KMS-11 (cell line): ENCODE data around the gene KLK10.

ENCODE experiments used
- H2AFZ ChIP-seq: fragments of 200-600 bp; sonication (generic); 2 replicates; pipeline ENCODE4 v1.6.1; 2016; ENCODE audit warnings: antibody characterized with exemption, mixed run types, low read depth
- H3K27ac ChIP-seq: fragments of 200-600 bp; sonication (generic); 2 replicates; pipeline ENCODE4 v1.6.1; 2016; ENCODE audit warnings: mild to moderate bottlenecking, mixed run types
- H3K27me3 ChIP-seq: fragments of 200-600 bp; sonication (generic); 2 replicates; pipeline ENCODE4 v1.6.1; 2017; ENCODE audit warnings: mild to moderate bottlenecking, low read depth, mixed run types, moderate library complexity; ENCODE audit not compliant: insufficient read depth
- H3K36me3 ChIP-seq: fragments of 200-600 bp; sonication (generic); 2 replicates; pipeline ENCODE4 v1.6.1; 2017; ENCODE audit warnings: mild to moderate bottlenecking, mixed run types; ENCODE audit not compliant: insufficient read depth
- H3K4me1 ChIP-seq: fragments of 200-600 bp; sonication (generic); 2 replicates; pipeline ENCODE4 v1.6.1; 2016; ENCODE audit warnings: mild to moderate bottlenecking, low read depth, mixed run types; ENCODE audit not compliant: poor library complexity, severe bottlenecking
- H3K4me2 ChIP-seq: fragments of 200-600 bp; sonication (generic); 2 replicates; pipeline ENCODE4 v1.7.0; 2016; ENCODE audit warnings: mild to moderate bottlenecking, mixed run types
- H3K4me3 ChIP-seq: fragments of 200-600 bp; sonication (generic); IDR thresholded peaks from 2 replicates; pipeline ENCODE4 v1.6.1; 2017; ENCODE audit warnings: low read depth, low read length, mixed read lengths; ENCODE audit not compliant: insufficient read depth
- H3K79me2 ChIP-seq: fragments of 200-600 bp; sonication (generic); 2 replicates; pipeline ENCODE4 v1.6.1; 2016; ENCODE audit warnings: low read depth, mixed run types; ENCODE audit not compliant: insufficient read depth
- H3K9ac ChIP-seq: fragments of 200-600 bp; sonication (generic); 2 replicates; pipeline ENCODE4 v1.6.1; 2016; ENCODE audit warnings: mild to moderate bottlenecking, mixed run types
- H4K20me1 ChIP-seq: fragments of 200-600 bp; sonication (generic); 2 replicates; pipeline ENCODE4 v1.6.1; 2016; ENCODE audit warnings: mild to moderate bottlenecking, mixed run types; ENCODE audit not compliant: insufficient read depth
- CTCF ChIP-seq: fragments of 200-600 bp; sonication (generic); conservative IDR thresholded peaks from 2 replicates; pipeline ENCODE4 v1.6.1; 2017; ENCODE audit warnings: low read depth, mild to moderate bottlenecking, antibody characterized with exemption, low read length, moderate library complexity, mixed read lengths

KLK10 gene

GRCh38 chr19:51055866-51056265 is 36.4 kb upstream of the KLK10 start:
- Histone ChIP-seq H3K27ac (no peak overlapping the region), H3K9ac (no peak overlapping the region), H3K36me3 (no peaks in the 10 kb centered on the region), H3K4me3 (no peak overlapping the region), H3K4me2 (no peak overlapping the region), H2AFZ (no peak overlapping the region), H3K79me2 (no peaks in the 10 kb centered on the region), H3K27me3 (no peaks in the 10 kb centered on the region; the same call in 1 of the 2 replicates), H4K20me1 (no peaks in the 10 kb centered on the region), H3K4me1 (no peaks in the 10 kb centered on the region)
- TF ChIP-seq CTCF = no peak

GRCh38 chr19:51047031-51047335 is 27.5 kb upstream of the KLK10 start:
- no peaks in the 10 kb centered on the region for H3K4me1 ChIP-seq
- no peak overlapping the region for H3K27ac ChIP-seq
- no peaks in the 10 kb centered on the region for H3K79me2 ChIP-seq
- no peak for TF ChIP-seq CTCF
- no peak overlapping the region for H2AFZ ChIP-seq
- no peak overlapping the region for H3K4me2 ChIP-seq
- no peaks in the 10 kb centered on the region for H4K20me1 ChIP-seq
- H3K9ac ChIP-seq = no peak overlapping the region
- H3K4me3 ChIP-seq = no peak overlapping the region
- no peaks in the 10 kb centered on the region; the same call in 1 of the 2 replicates for H3K27me3 ChIP-seq
- no peaks in the 10 kb centered on the region for H3K36me3 ChIP-seq

GRCh38 chr19:51044327-51044726 is 24.8 kb upstream of the KLK10 start:
- H3K27me3 ChIP-seq = no peaks in the 10 kb centered on the region; the same call in 1 of the 2 replicates
- H3K27ac ChIP-seq = no peak overlapping the region
- no peaks in the 10 kb centered on the region for H3K79me2 ChIP-seq
- H3K36me3 ChIP-seq = no peaks in the 10 kb centered on the region
- no peaks in the 10 kb centered on the region for H4K20me1 ChIP-seq
- no peak overlapping the region for H3K4me2 ChIP-seq
- no peak overlapping the region for H3K9ac ChIP-seq
- no peaks in the 10 kb centered on the region for H3K4me1 ChIP-seq
- TF ChIP-seq CTCF = no peak
- no peak overlapping the region for H3K4me3 ChIP-seq
- H2AFZ ChIP-seq = no peak overlapping the region

GRCh38 chr19:51043497-51043896 is 24.0 kb upstream of the KLK10 start:
- no peaks in the 10 kb centered on the region for H4K20me1 ChIP-seq
- no peak overlapping the region for H2AFZ ChIP-seq
- H3K79me2 ChIP-seq = no peaks in the 10 kb centered on the region
- no peaks in the 10 kb centered on the region for H3K4me1 ChIP-seq
- no peaks in the 10 kb centered on the region for H3K36me3 ChIP-seq
- H3K27me3 ChIP-seq = no peaks in the 10 kb centered on the region; the same call in 1 of the 2 replicates
- no peak overlapping the region for H3K9ac ChIP-seq
- H3K4me3 ChIP-seq = no peak overlapping the region
- no peak overlapping the region for H3K4me2 ChIP-seq
- TF ChIP-seq CTCF = no peak
- H3K27ac ChIP-seq = no peak overlapping the region
